SU-DHL-6 (cell line): ENCODE measurements around the gene MAP10.

Experiments used
- CTCF ChIP-seq: fragments of 200-600 bp; sonication (generic); IDR thresholded peaks from one replicate; pipeline ENCODE4 v1.5.1; 2017; ENCODE audit warnings: antibody characterized with exemption, mild to moderate bottlenecking, low read length, moderate library complexity; ENCODE audit not compliant: insufficient read depth, poor library complexity, severe bottlenecking
- EZH2phosphoT487 ChIP-seq: fragments of 200-600 bp; sonication (generic), shearing (Covaris generic); conservative IDR thresholded peaks from 2 replicates; pipeline ENCODE4 v1.6.1; 2018; ENCODE audit warnings: mild to moderate bottlenecking, antibody characterized with exemption, low read length, moderate library complexity, mixed read lengths

- TF ChIP-seq EZH2phosphoT487 (no peak), CTCF (no peak)
Measured at GRCh38 chr1:232769733-232770132, 35.5 kb upstream of the MAP10 start.
